ENCODE measurements around the gene GALNT2. TPM values are rescaled to one million over a fixed set of nuclear protein-coding genes. Genes with fewer than 3 reads are reported as not detected.
A peak's percentile ranks its signal among the peaks of the same experiment; 100 is the strongest.

The GALNT2 gene
- total and polyA plus RNA-seq, 9 of the 15 experiments (the other 6 are each of a cell fraction or from before 2014, with no cell fraction given) = 1.6 to 106 (median 51.9) TPM

GRCh38 chr1:230120289-230120920 lies 53.4 kb downstream of the GALNT2 start:
- no peak overlapping the region for H2AFZ ChIP-seq (ENCODE audit: low read depth, low read length)
- FAIRE-seq (no peak), ATAC-seq (no peak), DNase-seq (ENCODE audit: extremely low read depth in 1 of 4, low spot score in 3 of 4) (no peak)
- no peak overlapping the region for H3K4me3 ChIP-seq
- intact Hi-C loops (cut with micrococcal nuclease) = no loop called here
- H3K27me3 ChIP-seq (ENCODE audit: control insufficient read depth in 2 of 2, insufficient read depth in 2 of 2, low read length in 2 of 2) = no peaks in the 10 kb centered on the region
- H3K9ac ChIP-seq (ENCODE audit: insufficient read depth in 1 of 2, low read depth in 2 of 2, low read length in 2 of 2) = peak overlapping the region in 1 of 2 experiments; percentile 11; a peak in 1 of 4 replicates
- H3K9me1 ChIP-seq (ENCODE audit: control insufficient read depth, insufficient read depth, low read length) = no peaks in the 10 kb centered on the region
- H3K36me3 ChIP-seq (ENCODE audit: control insufficient read depth, insufficient read depth, low read length) = peaks cover 47% of the 10 kb centered on the region
- H3K4me2 ChIP-seq (ENCODE audit: insufficient read depth, low read length) = no peak overlapping the region
- ChIA-PET CTCF (ENCODE audit: low intra/inter-chr PET ratio) (interaction anchor here (0.7 to 1.0 kb wide), 2 partner anchors 9 to 23 kb away, joined by 3 read pairs; no protein-coding TSS in a partner anchor), POLR2A (no interaction called here)
- H3K9me3 ChIP-seq (replicated peaks; ENCODE audit: control insufficient read depth, insufficient read depth, low read depth, low read length) = no peaks in the 10 kb centered on the region
- no peak overlapping the region; the same call in 2 of the 3 replicates for H3K27ac ChIP-seq (ENCODE audit: extremely low read depth, low read depth, low read length)
- in situ Hi-C loops (cut with MboI) = no loop called here
- BruUV-seq (replicated peaks) = no TSS peak
- peaks cover 96% of the 10 kb centered on the region for H3K79me2 ChIP-seq (ENCODE audit: control insufficient read depth, insufficient read depth, low read length)
- H4K20me1 ChIP-seq (replicated peaks; ENCODE audit: control insufficient read depth, insufficient read depth, low read length) = no peaks in the 10 kb centered on the region
- H3K4me1 ChIP-seq (replicated peaks in 1 of 2; ENCODE audit: control insufficient read depth in 2 of 2, insufficient read depth in 2 of 2, low read length in 2 of 2) = peaks cover 48 to 69% of the 10 kb centered on the region in 2 experiments
- 94% methylated on average over 14 of the region's 14 CpGs for WGBS (ENCODE audit: insufficient coverage, low coverage, missing lambda C conversion rate)
- TF ChIP-seq RAD21 (CRISPR knock-in tag; conservative IDR thresholded peaks at IDR 0.05 in 1 of 2, IDR thresholded peaks at IDR 0.05 in 1 of 2) (no peak; a peak in 1 of 4 replicates), ZNF79 (CRISPR knock-in tag; IDR thresholded peaks at IDR 0.05; ENCODE audit: low read depth) (no peak), ZNF644 (tag; IDR thresholded peaks at IDR 0.05; ENCODE audit: low read depth) (no peak), PRPF4 (IDR thresholded peaks at IDR 0.05; ENCODE audit: insufficient read depth, low read depth, low read length, poor library complexity, severe bottlenecking) (no peak), RERE (CRISPR knock-in tag; IDR thresholded peaks at IDR 0.05; ENCODE audit: borderline replicate concordance) (no peak), KDM1A (IDR thresholded peaks at IDR 0.05) (no peak), NR2C1 (IDR thresholded peaks at IDR 0.05) (no peak), NR2C1 (tag; IDR thresholded peaks at IDR 0.05) (no peak), HINFP (tag; conservative IDR thresholded peaks at IDR 0.05; ENCODE audit: low read depth) (no peak), KLF10 (CRISPR knock-in tag; IDR thresholded peaks at IDR 0.05) (no peak), ZNF740 (CRISPR knock-in tag; IDR thresholded peaks at IDR 0.05) (no peak), ZNF740 (tag; IDR thresholded peaks at IDR 0.05) (no peak), SAFB2 (IDR thresholded peaks at IDR 0.05; ENCODE audit: borderline replicate concordance, low read depth, low read length, severe bottlenecking) (no peak), SIN3B (IDR thresholded peaks at IDR 0.05; ENCODE audit: low read depth) (no peak)

Data from K562 (cell line).